Sigmoid colon (tissue), 4 donors: ENCODE results near the gene LGR5.

Experiments
- POLR2A ChIP-seq, 2 donors: fragments of 450-650 bp; IDR thresholded peaks; one replicate each; pipeline ENCODE4 v1.6.1; 2016; ENCODE audit warnings: antibody characterized with exemption in 2 of 2, mild to moderate bottlenecking in 2 of 2, moderate library complexity in 2 of 2
- POLR2AphosphoS5 ChIP-seq, 4 donors: sonication (generic); formaldehyde crosslinking; IDR thresholded peaks; one replicate each; pipeline ENCODE4 v1.6.1; 2017; ENCODE audit warnings: antibody characterized with exemption in 4 of 4
- TF ChIP-seq, protein P1 (sequence below), 4 experiments: fragments of 450-650 bp in 3 of 4; fragments of 200-600 bp in 1 of 4; IDR thresholded peaks; one replicate each; pipeline ENCODE4 v1.5.1; 2016 to 2019; ENCODE audit warnings: antibody characterized with exemption in 4 of 4, mild to moderate bottlenecking in 3 of 4, moderate library complexity in 2 of 4

DNA sequence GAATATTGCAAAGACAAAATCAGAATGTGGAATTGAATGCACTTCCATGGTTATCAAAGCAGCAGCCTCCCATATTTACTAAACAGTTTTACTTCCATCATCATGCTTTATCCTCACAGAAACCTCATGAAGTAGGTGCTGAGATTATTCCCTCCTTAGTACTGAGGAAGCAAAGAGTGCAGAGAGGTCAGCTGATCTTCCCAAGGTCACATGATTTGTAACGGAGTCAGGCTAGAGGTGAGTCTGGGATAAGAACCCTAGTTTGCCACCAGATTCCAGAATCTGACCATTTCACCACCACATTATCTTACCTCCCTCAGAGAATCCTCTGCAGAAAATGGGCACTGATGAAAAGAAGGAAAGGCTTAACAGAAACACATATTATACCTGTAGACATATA lies 102.0 kb downstream of the LGR5 start:
- TF ChIP-seq POLR2AphosphoS5 (IDR thresholded peaks at IDR 0.05) (no peak), POLR2A (IDR thresholded peaks at IDR 0.05) (no peak)
- TF ChIP-seq, protein P1, sequence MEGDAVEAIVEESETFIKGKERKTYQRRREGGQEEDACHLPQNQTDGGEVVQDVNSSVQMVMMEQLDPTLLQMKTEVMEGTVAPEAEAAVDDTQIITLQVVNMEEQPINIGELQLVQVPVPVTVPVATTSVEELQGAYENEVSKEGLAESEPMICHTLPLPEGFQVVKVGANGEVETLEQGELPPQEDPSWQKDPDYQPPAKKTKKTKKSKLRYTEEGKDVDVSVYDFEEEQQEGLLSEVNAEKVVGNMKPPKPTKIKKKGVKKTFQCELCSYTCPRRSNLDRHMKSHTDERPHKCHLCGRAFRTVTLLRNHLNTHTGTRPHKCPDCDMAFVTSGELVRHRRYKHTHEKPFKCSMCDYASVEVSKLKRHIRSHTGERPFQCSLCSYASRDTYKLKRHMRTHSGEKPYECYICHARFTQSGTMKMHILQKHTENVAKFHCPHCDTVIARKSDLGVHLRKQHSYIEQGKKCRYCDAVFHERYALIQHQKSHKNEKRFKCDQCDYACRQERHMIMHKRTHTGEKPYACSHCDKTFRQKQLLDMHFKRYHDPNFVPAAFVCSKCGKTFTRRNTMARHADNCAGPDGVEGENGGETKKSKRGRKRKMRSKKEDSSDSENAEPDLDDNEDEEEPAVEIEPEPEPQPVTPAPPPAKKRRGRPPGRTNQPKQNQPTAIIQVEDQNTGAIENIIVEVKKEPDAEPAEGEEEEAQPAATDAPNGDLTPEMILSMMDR (IDR thresholded peaks at IDR 0.05) = no peak
